HEK293T (cell line): ENCODE data around the gene GNLY.

ENCODE experiments used
- ARNT ChIP-seq: fragments of 450-650 bp; IDR thresholded peaks from 2 replicates; pipeline ENCODE4 v1.6.1; 2017; ENCODE audit warnings: mild to moderate bottlenecking
- BHLHE40 ChIP-seq: fragments of 450-650 bp; IDR thresholded peaks from 2 replicates; pipeline ENCODE4 v1.6.1; 2016; ENCODE audit warnings: mild to moderate bottlenecking, moderate library complexity, borderline replicate concordance
- CTBP1 ChIP-seq: fragments of 450-650 bp; IDR thresholded peaks from 2 replicates; pipeline ENCODE4 v1.6.1; 2016; ENCODE audit warnings: borderline replicate concordance
- FOXK2 ChIP-seq: fragments of 450-650 bp; IDR thresholded peaks from 2 replicates; pipeline ENCODE4 v1.6.1; 2016; ENCODE audit warnings: mild to moderate bottlenecking
- SUZ12 ChIP-seq: fragments of 450-650 bp; IDR thresholded peaks from 2 replicates; pipeline ENCODE4 v1.6.1; 2016; ENCODE audit warnings: mild to moderate bottlenecking
- TF ChIP-seq, protein P1 (sequence below): fragments of 450-650 bp; IDR thresholded peaks from 2 replicates; pipeline ENCODE4 v1.6.1; 2016

DNA sequence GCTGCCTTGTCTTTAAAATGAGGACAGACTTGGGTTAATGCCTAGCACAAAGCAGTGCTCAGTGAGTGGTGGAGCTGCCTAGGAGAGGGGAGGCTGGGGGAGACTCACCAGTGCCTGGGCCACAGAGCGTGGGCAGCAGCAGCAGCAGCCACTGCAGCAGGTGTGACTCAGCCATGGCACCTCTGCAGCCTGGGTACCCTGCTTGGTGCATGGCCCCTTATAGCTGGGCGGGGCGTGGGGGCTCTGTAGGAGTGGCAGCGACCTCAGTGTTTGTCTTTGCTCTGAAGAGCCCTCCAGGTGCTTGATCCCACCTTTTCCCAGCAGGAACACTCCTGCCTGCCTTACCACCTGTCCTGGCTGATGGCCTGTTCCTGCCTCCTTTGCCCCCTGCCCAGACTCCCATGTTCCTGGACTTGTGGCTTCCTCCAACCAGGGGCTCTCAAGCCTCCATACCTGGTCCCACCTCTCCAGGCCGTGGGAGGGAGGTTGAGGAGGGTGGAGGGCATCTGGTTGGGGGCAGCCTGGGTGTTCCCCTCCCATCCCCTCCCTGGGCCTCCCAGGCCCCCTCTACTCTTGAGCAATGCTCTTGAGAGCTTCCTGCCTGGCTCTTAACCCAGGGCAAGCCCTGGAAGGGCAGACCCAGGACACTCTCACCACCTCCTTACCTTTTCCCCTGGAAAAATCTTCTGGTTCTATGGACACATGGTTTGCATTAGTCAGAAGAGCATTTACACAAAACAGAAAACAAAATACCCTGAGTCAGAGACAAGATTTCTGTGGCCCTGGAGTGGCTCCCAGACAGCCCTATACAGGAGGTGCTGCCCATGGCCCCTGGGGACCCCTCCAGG is 25.9 kb upstream of the GNLY start, which contains the start of gene SFTPB:
- TF ChIP-seq, protein P1, sequence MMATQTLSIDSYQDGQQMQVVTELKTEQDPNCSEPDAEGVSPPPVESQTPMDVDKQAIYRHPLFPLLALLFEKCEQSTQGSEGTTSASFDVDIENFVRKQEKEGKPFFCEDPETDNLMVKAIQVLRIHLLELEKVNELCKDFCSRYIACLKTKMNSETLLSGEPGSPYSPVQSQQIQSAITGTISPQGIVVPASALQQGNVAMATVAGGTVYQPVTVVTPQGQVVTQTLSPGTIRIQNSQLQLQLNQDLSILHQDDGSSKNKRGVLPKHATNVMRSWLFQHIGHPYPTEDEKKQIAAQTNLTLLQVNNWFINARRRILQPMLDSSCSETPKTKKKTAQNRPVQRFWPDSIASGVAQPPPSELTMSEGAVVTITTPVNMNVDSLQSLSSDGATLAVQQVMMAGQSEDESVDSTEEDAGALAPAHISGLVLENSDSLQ = no peak
- TF ChIP-seq FOXK2 (no peak), CTBP1 (no peak), ARNT (no peak), BHLHE40 (no peak), SUZ12 (no peak)
